B cell (primary cell): Measurements from ENCODE around the gene ABCA13. TPM values are rescaled to one million over a fixed set of nuclear protein-coding genes. Genes with fewer than 3 reads are reported as not detected.

Experiments
- ATAC-seq: fragments of 200-7000 bp; cut with Tn5 transposase; one replicate; pipeline ENCODE4 v1.10.0; 2021; ENCODE audit warnings: low read depth, mild to moderate bottlenecking, moderate number of reproducible peaks, moderate library complexity
- CTCF ChIA-PET: fragments of 350-600 bp; sonication (Branson Sonifier 250); formaldehyde crosslinking; loops from one replicate; lab custom pipeline; 2021; ENCODE audit warnings: antibody characterized with exemption, inconsistent platforms; lab: Charles Lee
- POLR2A ChIA-PET: fragments of 350-600 bp; sonication (Branson Sonifier 250); formaldehyde crosslinking; loops from one replicate; lab custom pipeline; 2021; ENCODE audit warnings: antibody characterized with exemption; lab: Charles Lee
- DNase-seq: peaks from one replicate; pipeline ENCODE4 v3.0.0; 2013
- H2AFZ ChIP-seq: 2 replicates; pipeline ENCODE4 v1.6.1; 2012; ENCODE audit warnings: mild to moderate bottlenecking, low read depth, low read length; ENCODE audit not compliant: insufficient read depth, poor library complexity, severe bottlenecking
- H3K27ac ChIP-seq, 2 donors: 1 replicate in 1 of 2; 2 replicates in 1 of 2; pipeline ENCODE4 v1.5.1; 2012 to 2013; ENCODE audit warnings: low read length in 2 of 2, mild to moderate bottlenecking in 2 of 2, moderate library complexity in 1 of 2
- H3K27me3 ChIP-seq, 4 experiments: fragments of 200-600 bp in 1 of 4; sonication (generic) in 1 of 4; replicated peaks in 1 of 4; 1 replicate in 2 of 4; 2 replicates in 2 of 4; pipeline versions ENCODE4 v1.6.1 to v1.7.0; 2013 to 2016; ENCODE audit warnings: low read length in 3 of 4, mild to moderate bottlenecking in 2 of 4, mixed read lengths in 1 of 4, moderate library complexity in 1 of 4; ENCODE audit not compliant: insufficient read depth in 4 of 4, control insufficient read depth in 3 of 4; ENCODE audit errors: control extremely low read depth in 1 of 4
- H3K36me3 ChIP-seq, 2 experiments: replicated peaks in 1 of 2; 1 replicate in 1 of 2; 2 replicates in 1 of 2; pipeline versions ENCODE4 v1.6.1 to v1.7.1; 2013; ENCODE audit warnings: low read length in 1 of 2; ENCODE audit not compliant: insufficient read depth in 2 of 2, control insufficient read depth in 1 of 2; ENCODE audit errors: control extremely low read depth in 1 of 2, extremely low read depth in 1 of 2
- H3K4me1 ChIP-seq, 2 donors: fragments of 200-600 bp in 1 of 2; sonication (generic) in 1 of 2; 1 replicate in 1 of 2; 2 replicates in 1 of 2; pipeline versions ENCODE4 v1.5.1 to v1.6.1; 2013 to 2017; ENCODE audit warnings: low read length in 2 of 2; ENCODE audit not compliant: control insufficient read depth in 2 of 2, insufficient read depth in 2 of 2
- H3K4me2 ChIP-seq: replicated peaks from 2 replicates; pipeline ENCODE3; 2012; ENCODE audit warnings: mild to moderate bottlenecking, low read depth, low read length; ENCODE audit not compliant: poor library complexity, severe bottlenecking
- H3K4me3 ChIP-seq, 5 experiments: fragments of 200-600 bp in 1 of 5; sonication (generic) in 1 of 5; 1 replicate in 3 of 5; 2 replicates in 2 of 5; pipeline versions ENCODE4 v1.5.1 to v1.7.0; 2011 to 2016; ENCODE audit warnings: low read length in 4 of 5, mild to moderate bottlenecking in 4 of 5, low read depth in 2 of 5, control low read depth in 1 of 5, moderate library complexity in 1 of 5; ENCODE audit not compliant: insufficient read depth in 1 of 5; ENCODE audit errors: control extremely low read depth in 1 of 5, extremely low read depth in 1 of 5
- H3K79me2 ChIP-seq: fragments of 200-600 bp; sonication (generic); one replicate; pipeline ENCODE4 v1.6.0; 2016; ENCODE audit warnings: low read length; ENCODE audit not compliant: control insufficient read depth, insufficient read depth
- H3K9ac ChIP-seq: fragments of 200-600 bp; sonication (generic); 2 replicates; pipeline ENCODE4 v1.6.1; 2017; ENCODE audit warnings: mild to moderate bottlenecking, low read length, moderate library complexity
- H3K9me3 ChIP-seq, 3 donors: one replicate each; pipeline versions ENCODE4 v1.6.1 to v1.7.1; 2013; ENCODE audit warnings: low read length in 2 of 3; ENCODE audit not compliant: control insufficient read depth in 2 of 3, insufficient read depth in 1 of 3; ENCODE audit errors: control extremely low read depth in 1 of 3
- H4K20me1 ChIP-seq: 2 replicates; pipeline ENCODE4 v1.6.0; 2012; ENCODE audit warnings: mild to moderate bottlenecking, low read length; ENCODE audit not compliant: insufficient read depth, control insufficient read depth, poor library complexity, severe bottlenecking
- H3K27ac Mint-ChIP-seq: one replicate; pipeline ENCODE4 v1.8.0; 2021; ENCODE audit warnings: mixed read lengths
- H3K27me3 Mint-ChIP-seq: one replicate; pipeline ENCODE4 v1.8.0; 2021; ENCODE audit warnings: mixed read lengths
- H3K4me1 Mint-ChIP-seq: one replicate; pipeline ENCODE4 v1.8.0; 2021; ENCODE audit warnings: mixed read lengths
- H3K4me3 Mint-ChIP-seq: one replicate; pipeline ENCODE4 v1.8.0; 2021; ENCODE audit warnings: mixed read lengths
- H3K9me3 Mint-ChIP-seq: one replicate; pipeline ENCODE4 v1.8.0; 2022; ENCODE audit warnings: mixed read lengths; ENCODE audit not compliant: insufficient read depth
- EZH2 ChIP-seq: IDR thresholded peaks from 2 replicates; pipeline ENCODE4 v1.6.1; 2012; ENCODE audit warnings: borderline replicate concordance, low read depth, mild to moderate bottlenecking, moderate library complexity, low read length; ENCODE audit not compliant: insufficient read depth, poor library complexity, severe bottlenecking
- WGBS: methylation state at CpG from one replicate; pipeline ENCODE4 v1.1.5; 2013; ENCODE audit warnings: missing lambda C conversion rate; ENCODE audit not compliant: insufficient coverage; 5-methylcytosine and 5-hydroxymethylcytosine counted together
- intact Hi-C: fragments of 100-400 bp; cut with micrococcal nuclease; formaldehyde crosslinking; loops from one replicate; pipeline ENCODE4 v1.10.0; 2022
- polyA plus RNA-seq: library from polyadenylated mRNA; depleted of rRNA; stranded (reverse); fragments of >200 nt; gene quantifications from 2 replicates; pipeline ENCODE4 v1.2.3, GENCODE V29; 2012
- total RNA-seq, 2 donors: library from RNA; stranded (reverse); fragments of 120-200 nt in 1 of 2; gene quantifications; 1 replicate in 1 of 2; 2 replicates in 1 of 2; pipeline versions ENCODE4 v1.2.3 to v1.2.4, GENCODE V29; 2013 to 2022
- TF ChIP-seq, protein P1 (sequence below): fragments of 200-600 bp; IDR thresholded peaks from one replicate; pipeline ENCODE4 v1.8.0; 2022; ENCODE audit warnings: antibody characterized with exemption, mild to moderate bottlenecking

Gene ABCA13
- total and polyA plus RNA-seq, 2 donors (not counting 1 experiment from before 2014, with no cell fraction given), result not detected

DNA sequence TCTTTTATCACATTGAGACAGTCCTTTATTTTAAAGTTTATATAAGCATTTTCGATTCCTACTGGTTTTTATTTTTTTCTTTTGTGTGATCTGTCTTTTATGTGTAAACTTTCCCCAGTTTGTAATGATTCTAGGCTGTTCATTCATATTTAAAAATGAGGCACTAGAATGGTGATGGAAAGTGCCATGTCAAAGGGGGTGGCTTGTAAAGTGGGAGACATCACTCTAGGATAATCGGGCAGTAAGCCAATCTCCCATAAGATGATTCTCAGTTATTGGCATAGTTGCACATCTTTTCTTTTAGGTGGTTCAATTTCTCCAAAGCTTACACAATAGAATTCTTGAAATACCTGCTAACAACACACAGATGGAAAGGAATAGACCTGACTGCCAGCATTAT lies 90.4 kb downstream of the ABCA13 start:
- no peaks in the 10 kb centered on the region for H4K20me1 ChIP-seq
- H3K4me1 ChIP-seq, result no peaks in the 10 kb centered on the region
- H3K4me3 ChIP-seq, result no peak overlapping the region
- H3K36me3 ChIP-seq, result no peaks in the 10 kb centered on the region
- no peak overlapping the region for H3K27ac ChIP-seq
- H3K4me2 ChIP-seq, result no peak overlapping the region
- no CpG with 5 or more reads among the region's 2 CpGs for WGBS
- H3K9ac ChIP-seq, result no peak overlapping the region
- peaks cover 4% of the 10 kb centered on the region for H3K27me3 Mint-ChIP-seq
- no peak overlapping the region for H3K4me3 Mint-ChIP-seq
- DNase-seq (no peak), ATAC-seq (no peak)
- ChIA-PET POLR2A (no interaction called here), CTCF (no interaction called here)
- H3K4me1 Mint-ChIP-seq, result no peaks in the 10 kb centered on the region
- no peaks in the 10 kb centered on the region for H3K9me3 ChIP-seq
- H3K27me3 ChIP-seq, result no peaks in the 10 kb centered on the region
- peaks cover 2% of the 10 kb centered on the region for H3K9me3 Mint-ChIP-seq
- H3K27ac Mint-ChIP-seq, result no peak overlapping the region
- TF ChIP-seq, protein P1, sequence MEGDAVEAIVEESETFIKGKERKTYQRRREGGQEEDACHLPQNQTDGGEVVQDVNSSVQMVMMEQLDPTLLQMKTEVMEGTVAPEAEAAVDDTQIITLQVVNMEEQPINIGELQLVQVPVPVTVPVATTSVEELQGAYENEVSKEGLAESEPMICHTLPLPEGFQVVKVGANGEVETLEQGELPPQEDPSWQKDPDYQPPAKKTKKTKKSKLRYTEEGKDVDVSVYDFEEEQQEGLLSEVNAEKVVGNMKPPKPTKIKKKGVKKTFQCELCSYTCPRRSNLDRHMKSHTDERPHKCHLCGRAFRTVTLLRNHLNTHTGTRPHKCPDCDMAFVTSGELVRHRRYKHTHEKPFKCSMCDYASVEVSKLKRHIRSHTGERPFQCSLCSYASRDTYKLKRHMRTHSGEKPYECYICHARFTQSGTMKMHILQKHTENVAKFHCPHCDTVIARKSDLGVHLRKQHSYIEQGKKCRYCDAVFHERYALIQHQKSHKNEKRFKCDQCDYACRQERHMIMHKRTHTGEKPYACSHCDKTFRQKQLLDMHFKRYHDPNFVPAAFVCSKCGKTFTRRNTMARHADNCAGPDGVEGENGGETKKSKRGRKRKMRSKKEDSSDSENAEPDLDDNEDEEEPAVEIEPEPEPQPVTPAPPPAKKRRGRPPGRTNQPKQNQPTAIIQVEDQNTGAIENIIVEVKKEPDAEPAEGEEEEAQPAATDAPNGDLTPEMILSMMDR, result no peak
- TF ChIP-seq EZH2, result no peak
- no peak overlapping the region for H2AFZ ChIP-seq
- intact Hi-C loops, result no loop called here
- no peaks in the 10 kb centered on the region for H3K79me2 ChIP-seq

DNA sequence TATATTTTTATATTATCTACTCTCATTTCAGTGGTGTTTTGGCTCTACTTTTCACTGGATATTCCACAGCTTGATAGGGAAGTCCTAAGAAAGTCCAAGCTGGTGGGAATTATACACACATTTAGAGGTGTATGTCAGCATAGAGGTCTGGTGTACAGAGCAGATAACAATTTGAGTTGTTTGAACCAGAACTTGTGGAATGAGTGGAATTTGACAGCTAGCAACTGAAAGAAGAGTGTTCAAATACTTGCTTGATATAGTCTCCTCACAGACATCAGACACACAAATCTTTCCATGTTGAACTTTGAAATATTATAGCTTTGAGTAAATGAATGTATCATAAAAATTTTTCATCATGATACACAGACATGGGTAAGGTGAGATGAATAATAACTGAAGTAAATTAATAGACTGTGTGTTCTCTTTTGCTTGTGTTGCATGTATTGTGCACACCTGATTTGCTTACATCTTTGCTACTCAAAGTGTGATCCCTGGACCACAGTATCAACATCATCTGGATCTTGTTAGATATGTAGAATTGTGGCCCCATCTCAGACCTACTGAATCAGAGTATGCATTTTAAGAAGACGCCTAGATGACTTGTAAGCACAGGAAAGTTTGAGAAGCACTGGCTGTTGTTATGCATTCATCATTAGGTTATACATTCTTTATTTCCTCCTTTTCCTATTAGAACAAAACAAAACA lies 91.5 kb downstream of the ABCA13 start:
- H3K27ac ChIP-seq, result no peak overlapping the region
- ATAC-seq, result no peak
- POLR2A ChIA-PET, result no interaction called here

More for the DNA sequence above, 91.5 kb downstream of the ABCA13 start:
- Mint-ChIP-seq H3K27ac (no peak overlapping the region), H3K4me1 (no peaks in the 10 kb centered on the region), H3K9me3 (no peaks in the 10 kb centered on the region), H3K27me3 (peaks cover 4% of the 10 kb centered on the region), H3K4me3 (no peak overlapping the region)
- Histone ChIP-seq H2AFZ (no peak overlapping the region), H3K27me3 (no peaks in the 10 kb centered on the region), H3K9me3 (no peaks in the 10 kb centered on the region), H3K4me3 (no peak overlapping the region), H3K4me2 (no peak overlapping the region), H3K79me2 (no peaks in the 10 kb centered on the region), H4K20me1 (no peaks in the 10 kb centered on the region), H3K9ac (no peak overlapping the region), H3K4me1 (no peaks in the 10 kb centered on the region), H3K36me3 (no peaks in the 10 kb centered on the region)
- no peak for TF ChIP-seq EZH2
- TF ChIP-seq, protein P1, result no peak
- no CpG with 5 or more reads among the region's 1 CpG for WGBS
- CTCF ChIA-PET, result no interaction called here
- DNase-seq, result no peak
- intact Hi-C loops, result no loop called here
